A673 (cell line): ENCODE measurements around the gene TPX2. TPM values are rescaled to one million over a fixed set of nuclear protein-coding genes. Genes with fewer than 3 reads are reported as not detected.

Source experiments
- BruUV-seq: library from RNA; stranded (reverse); fragments of 400-500 nt; replicated peaks from 2 replicates; lab custom pipeline; 2021; lab: Mats Ljungman, UMichigan
- CTCF ChIA-PET: fragments of 300-600 bp; sonication (Branson Sonifier 250); formaldehyde crosslinking; loops from one replicate; lab custom pipeline; 2022; ENCODE audit warnings: antibody characterized with exemption; lab: Charles Lee
- POLR2A ChIA-PET: fragments of 300-600 bp; sonication (Branson Sonifier 250); formaldehyde crosslinking; loops from one replicate; lab custom pipeline; 2022; ENCODE audit warnings: antibody characterized with exemption; ENCODE audit not compliant: low non-redundant PET; lab: Charles Lee
- DNase-seq: peaks from one replicate; pipeline ENCODE4 v3.0.0-alpha.2; 2015; ENCODE audit warnings: low spot score
- H3K27ac ChIP-seq: fragments of 200-600 bp; sonication (generic); 2 replicates; pipeline ENCODE4 v1.5.1; 2016; ENCODE audit warnings: mixed run types, low read depth, mild to moderate bottlenecking, mixed read lengths, antibody characterized with exemption, low read length; ENCODE audit not compliant: poor library complexity, severe bottlenecking
- H3K27me3 ChIP-seq: fragments of 200-600 bp; sonication (generic); replicated peaks from 2 replicates; pipeline ENCODE4 v1.6.1; 2017; ENCODE audit warnings: mixed run types, low read depth, mild to moderate bottlenecking, mixed read lengths, antibody characterized with exemption, low read length; ENCODE audit not compliant: insufficient read depth, poor library complexity
- H3K36me3 ChIP-seq: fragments of 200-600 bp; sonication (generic); 2 replicates; pipeline ENCODE4 v1.6.1; 2016; ENCODE audit warnings: mixed run types, mild to moderate bottlenecking, mixed read lengths, antibody characterized with exemption, low read length; ENCODE audit not compliant: insufficient read depth, poor library complexity, severe bottlenecking
- H3K4me1 ChIP-seq: fragments of 200-600 bp; sonication (generic); 2 replicates; pipeline ENCODE4 v1.6.1; 2017; ENCODE audit warnings: mixed run types, mild to moderate bottlenecking, mixed read lengths, antibody characterized with exemption, low read length; ENCODE audit not compliant: insufficient read depth, poor library complexity, severe bottlenecking
- H3K4me3 ChIP-seq: fragments of 200-600 bp; sonication (generic); 2 replicates; pipeline ENCODE4 v1.5.1; 2016; ENCODE audit warnings: low read depth, mixed run types, mild to moderate bottlenecking, mixed read lengths, low read length; ENCODE audit not compliant: poor library complexity, severe bottlenecking
- H3K9me3 ChIP-seq: fragments of 200-600 bp; sonication (generic); 2 replicates; pipeline ENCODE4 v1.6.1; 2016; ENCODE audit warnings: mixed run types, low read depth, mild to moderate bottlenecking, mixed read lengths, antibody characterized with exemption, low read length; ENCODE audit not compliant: poor library complexity, severe bottlenecking
- EZH2 ChIP-seq: fragments of 200-600 bp; sonication (generic); IDR thresholded peaks from 2 replicates; pipeline ENCODE4 v1.6.1; 2017; ENCODE audit warnings: borderline replicate concordance, low read depth, mild to moderate bottlenecking, mixed read lengths, antibody characterized with exemption, low read length; ENCODE audit not compliant: poor library complexity, severe bottlenecking
- intact Hi-C: fragments of 100-400 bp; cut with micrococcal nuclease; formaldehyde crosslinking; loops from one replicate; pipeline ENCODE4 v1.10.0; 2022; ENCODE audit not compliant: unreplicated experiment
- total RNA-seq: library from RNA; stranded (reverse); gene quantifications from 2 replicates; pipeline ENCODE4 v1.2.3, GENCODE V29; 2021
- TF ChIP-seq, protein P1 (sequence below): fragments of 300-800, 200-600 bp; sonication (generic); conservative IDR thresholded peaks from 2 replicates; pipeline ENCODE4 v1.5.1; 2017; ENCODE audit warnings: low read depth, mild to moderate bottlenecking, antibody characterized with exemption, low read length, moderate library complexity, mixed read lengths

TPX2 gene
- total RNA-seq, 1 experiment from 2014 or later, result 187 TPM

DNA sequence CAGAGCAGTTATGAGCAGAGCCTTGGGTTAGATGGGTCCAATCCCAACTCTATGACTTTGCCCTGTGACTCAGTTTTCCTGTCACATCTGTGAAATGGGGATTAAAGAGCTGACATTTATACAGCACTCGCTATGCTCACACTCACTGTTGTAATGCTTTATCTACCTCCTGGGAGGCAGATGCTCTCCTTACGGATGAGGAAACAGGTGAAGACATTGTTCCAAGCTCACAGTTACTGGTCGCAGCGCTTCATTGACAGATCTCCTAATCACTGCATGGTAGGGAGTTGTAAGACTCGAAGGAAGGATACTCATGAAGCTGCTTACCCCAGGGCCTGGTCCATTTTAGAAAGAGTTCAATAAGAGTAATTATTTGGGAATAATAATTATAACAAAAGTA, 77.1 kb downstream of the TPX2 start:
- Histone ChIP-seq H3K36me3 (no peaks in the 10 kb centered on the region), H3K4me1 (peaks cover 11% of the 10 kb centered on the region), H3K9me3 (no peaks in the 10 kb centered on the region), H3K27me3 (no peaks in the 10 kb centered on the region), H3K4me3 (no peak overlapping the region), H3K27ac (no peak overlapping the region)
- intact Hi-C loops, result no loop called here
- CTCF ChIA-PET, result no interaction called here
- POLR2A ChIA-PET, result no interaction called here
- BruUV-seq, result no TSS peak
- TF ChIP-seq EZH2, result no peak
- TF ChIP-seq, protein P1, sequence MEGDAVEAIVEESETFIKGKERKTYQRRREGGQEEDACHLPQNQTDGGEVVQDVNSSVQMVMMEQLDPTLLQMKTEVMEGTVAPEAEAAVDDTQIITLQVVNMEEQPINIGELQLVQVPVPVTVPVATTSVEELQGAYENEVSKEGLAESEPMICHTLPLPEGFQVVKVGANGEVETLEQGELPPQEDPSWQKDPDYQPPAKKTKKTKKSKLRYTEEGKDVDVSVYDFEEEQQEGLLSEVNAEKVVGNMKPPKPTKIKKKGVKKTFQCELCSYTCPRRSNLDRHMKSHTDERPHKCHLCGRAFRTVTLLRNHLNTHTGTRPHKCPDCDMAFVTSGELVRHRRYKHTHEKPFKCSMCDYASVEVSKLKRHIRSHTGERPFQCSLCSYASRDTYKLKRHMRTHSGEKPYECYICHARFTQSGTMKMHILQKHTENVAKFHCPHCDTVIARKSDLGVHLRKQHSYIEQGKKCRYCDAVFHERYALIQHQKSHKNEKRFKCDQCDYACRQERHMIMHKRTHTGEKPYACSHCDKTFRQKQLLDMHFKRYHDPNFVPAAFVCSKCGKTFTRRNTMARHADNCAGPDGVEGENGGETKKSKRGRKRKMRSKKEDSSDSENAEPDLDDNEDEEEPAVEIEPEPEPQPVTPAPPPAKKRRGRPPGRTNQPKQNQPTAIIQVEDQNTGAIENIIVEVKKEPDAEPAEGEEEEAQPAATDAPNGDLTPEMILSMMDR, result no peak
- no peak for DNase-seq

DNA sequence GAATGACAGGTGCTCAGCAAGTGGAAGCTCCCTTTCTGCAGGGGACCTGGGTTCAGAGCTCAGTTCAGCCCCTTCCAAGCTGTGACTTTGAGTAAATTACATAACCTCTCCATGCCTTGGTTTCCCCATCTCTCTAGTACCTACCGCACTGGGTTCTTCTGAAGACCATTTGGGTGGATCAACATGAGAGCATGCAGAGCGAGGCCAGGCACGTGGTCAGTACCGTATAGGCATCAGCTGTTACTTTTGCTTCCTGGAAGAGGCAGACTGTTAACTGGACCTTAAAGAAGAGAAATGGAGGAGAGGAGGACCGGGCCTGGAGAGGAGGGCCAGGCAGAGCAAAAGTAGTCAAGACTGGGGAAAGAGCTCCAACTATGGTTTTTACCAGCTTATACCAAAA, 78.4 kb downstream of the TPX2 start:
- no peak for TF ChIP-seq EZH2
- TF ChIP-seq, protein P1, result no peak
- Histone ChIP-seq H3K27ac (no peak overlapping the region), H3K36me3 (no peaks in the 10 kb centered on the region), H3K27me3 (no peaks in the 10 kb centered on the region), H3K4me3 (no peak overlapping the region), H3K4me1 (peaks cover 14% of the 10 kb centered on the region), H3K9me3 (no peaks in the 10 kb centered on the region)
- intact Hi-C loops, result no loop called here
- no peak for DNase-seq
- BruUV-seq, result no TSS peak
- ChIA-PET POLR2A (no interaction called here), CTCF (interaction anchor here (0.6 kb wide), 1 partner anchor 184 kb away, joined by 7 read pairs; no protein-coding TSS in a partner anchor)

DNA sequence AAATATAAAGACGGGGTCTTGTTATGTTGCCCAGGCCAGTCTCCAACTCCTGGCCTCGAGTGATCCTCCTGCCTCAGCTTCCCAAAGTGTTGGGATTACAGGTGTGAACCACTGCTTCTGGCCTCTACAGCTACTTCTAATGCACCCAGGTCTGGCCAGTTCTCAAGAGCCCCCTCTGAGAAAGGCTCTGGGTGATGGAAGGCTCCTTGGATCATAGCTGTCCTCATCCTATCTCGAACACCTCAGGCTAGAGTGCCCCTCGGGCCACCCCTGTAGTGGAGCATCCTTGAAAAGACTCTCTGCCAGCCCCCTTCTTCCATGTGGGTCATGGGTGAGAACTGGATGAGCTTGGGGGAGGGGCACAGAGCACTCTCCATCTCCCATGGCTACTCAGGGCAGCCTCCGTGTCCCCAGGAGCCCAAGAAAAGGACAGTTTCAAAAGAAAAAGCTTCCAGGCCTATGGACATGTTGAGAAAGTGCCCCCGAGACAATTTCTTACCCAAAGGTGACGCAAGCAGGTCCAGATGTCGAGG, 79.4 kb downstream of the TPX2 start:
- no TSS peak for BruUV-seq
- ChIA-PET POLR2A (no interaction called here), CTCF (no interaction called here)
- H3K27me3 ChIP-seq, result no peaks in the 10 kb centered on the region
- H3K36me3 ChIP-seq, result no peaks in the 10 kb centered on the region
- DNase-seq, result no peak
- TF ChIP-seq, protein P1, result no peak
- TF ChIP-seq EZH2, result no peak
- intact Hi-C loops, result no loop called here
- H3K27ac ChIP-seq, result no peak overlapping the region
- H3K4me1 ChIP-seq, result peaks cover 20% of the 10 kb centered on the region
- no peak overlapping the region for H3K4me3 ChIP-seq
- H3K9me3 ChIP-seq, result no peaks in the 10 kb centered on the region
